Measurements from ENCODE around the gene TMEM179B.

GRCh38 chr11:62839050-62839945, 52.1 kb downstream of the TMEM179B start, which contains the start of gene WDR74:
- TF ChIP-seq POLR2AphosphoS5 (IDR thresholded peaks at IDR 0.05; ENCODE audit: borderline replicate concordance, low read depth, low read length) (peak; percentile 98), EZH2 (IDR thresholded peaks at IDR 0.05) (no peak)

Measured in SK-N-MC (cell line).